Peyer's patch (tissue), 4 donors: ENCODE data around the gene SPINT1. TPM values are rescaled to one million over a fixed set of nuclear protein-coding genes. Genes with fewer than 3 reads are reported as not detected.

Experiments
- DNase-seq, 3 donors: peaks; one replicate each; pipeline ENCODE4 v3.0.0-alpha.2; 2017 to 2019
- H3K27ac ChIP-seq, 4 donors: fragments of 200-600 bp; sonication (generic); one replicate each; pipeline ENCODE4 v1.5.1; 2016 to 2019
- H3K27me3 ChIP-seq, 2 donors: fragments of 200-600 bp; sonication (generic); one replicate each; pipeline ENCODE4 v1.5.1; 2019
- H3K36me3 ChIP-seq, 3 donors: fragments of 200-600 bp; sonication (generic); one replicate each; pipeline ENCODE4 v1.5.1; 2016 to 2019
- H3K4me1 ChIP-seq, 4 donors: fragments of 200-600 bp; sonication (generic); one replicate each; pipeline ENCODE4 v1.5.1; 2016 to 2019
- H3K4me3 ChIP-seq, 4 donors: fragments of 200-600 bp; sonication (generic); 1 replicate in 3 of 4; 2 replicates in 1 of 4; pipeline ENCODE4 v1.5.1; 2016 to 2019; ENCODE audit warnings: mild to moderate bottlenecking in 1 of 4
- H3K9me3 ChIP-seq, 4 donors: fragments of 200-600 bp; sonication (generic); one replicate each; pipeline ENCODE4 v1.5.1; 2016 to 2019; ENCODE audit warnings: mild to moderate bottlenecking in 1 of 4
- CTCF ChIP-seq, 6 experiments: fragments of 450-650 bp in 4 of 6; fragments of 200-600 bp in 2 of 6; sonication (generic) in 1 of 6; IDR thresholded peaks; one replicate each; pipeline ENCODE4 v1.5.1; 2017 to 2019; ENCODE audit warnings: antibody characterized with exemption in 6 of 6, mild to moderate bottlenecking in 3 of 6, moderate library complexity in 1 of 6
- POLR2A ChIP-seq, 2 donors: fragments of 450-650 bp; IDR thresholded peaks; one replicate each; pipeline ENCODE4 v1.5.1; 2017; ENCODE audit warnings: antibody characterized with exemption in 2 of 2, mild to moderate bottlenecking in 2 of 2, moderate library complexity in 2 of 2
- total RNA-seq, 4 donors: library from RNA; depleted of rRNA; stranded (reverse); fragments of >200 nt; gene quantifications; one replicate each; pipeline ENCODE4 v1.1.0, GENCODE V29; 2016

SPINT1 gene
- total RNA-seq, 4 donors from 2014 or later: 103 to 991 (median 784) TPM

- no peak for TF ChIP-seq CTCF (IDR thresholded peaks at IDR 0.05)
- TF ChIP-seq POLR2A (IDR thresholded peaks at IDR 0.05): no peak
- Histone ChIP-seq H3K27ac (no peak overlapping the region), H3K4me3 (no peak overlapping the region), H3K36me3 (peaks cover 0 to 42% (median 0%) of the 10 kb centered on the region in 3 donors), H3K9me3 (no peaks in the 10 kb centered on the region), H3K27me3 (no peaks in the 10 kb centered on the region), H3K4me1 (peaks cover 0 to 14% (median 5%) of the 10 kb centered on the region in 4 donors)
- no peak for DNase-seq
Measured at GRCh38 chr15:40812721-40813425, 31.0 kb upstream of the SPINT1 start.

- H3K27me3 ChIP-seq: no peaks in the 10 kb centered on the region
- H3K4me1 ChIP-seq: no peaks in the 10 kb centered on the region
- no peak for TF ChIP-seq CTCF (IDR thresholded peaks at IDR 0.05)
- H3K36me3 ChIP-seq: peaks cover 0 to 34% (median 0%) of the 10 kb centered on the region in 3 donors
- H3K9me3 ChIP-seq: no peaks in the 10 kb centered on the region
- H3K27ac ChIP-seq: no peak overlapping the region
- no peak overlapping the region for H3K4me3 ChIP-seq
- DNase-seq: no peak
Measured at GRCh38 chr15:40815042-40815698, 28.7 kb upstream of the SPINT1 start.

DNA sequence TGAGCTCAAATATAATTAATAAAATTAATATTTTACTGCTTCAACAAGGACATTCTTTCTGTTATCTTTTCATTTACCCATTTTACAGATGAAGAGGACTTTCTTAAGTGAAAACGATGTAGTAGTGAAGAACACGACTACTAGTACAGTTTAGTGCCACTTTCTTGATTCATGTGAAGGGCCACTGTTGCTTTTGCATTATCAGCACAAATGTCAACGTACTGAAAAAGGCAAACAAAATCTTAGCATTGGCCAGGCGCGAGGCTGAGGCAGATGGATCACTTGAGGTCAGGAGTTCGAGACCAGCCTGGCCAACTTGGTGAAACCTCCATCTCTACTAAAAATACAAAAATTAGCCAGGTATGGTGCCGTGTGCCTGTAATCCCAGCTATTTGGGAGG lies 24.8 kb upstream of the SPINT1 start:
- H3K4me1 ChIP-seq: no peaks in the 10 kb centered on the region

DNA sequence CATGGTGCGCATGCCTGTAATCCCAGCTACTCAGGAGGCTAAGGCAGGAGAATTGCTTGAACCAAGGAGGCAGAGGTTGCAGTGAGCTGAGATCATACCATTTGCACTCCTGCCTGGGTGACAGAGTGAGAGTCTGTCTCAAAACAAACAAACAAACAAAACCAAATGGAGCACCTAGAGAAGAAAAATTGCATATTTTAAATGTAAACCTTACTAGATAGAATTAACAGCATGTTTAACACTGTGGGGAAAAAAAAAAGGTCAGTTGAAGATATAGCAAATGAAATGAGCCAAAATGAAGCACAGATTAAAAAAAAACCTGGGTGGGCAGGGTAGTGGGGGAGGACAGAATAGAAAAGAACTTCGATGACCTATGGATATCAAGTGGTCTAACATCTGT lies 22.7 kb upstream of the SPINT1 start:
- H3K36me3 ChIP-seq: no peaks in the 10 kb centered on the region
- H3K4me1 ChIP-seq: peaks cover 0 to 9% (median 2%) of the 10 kb centered on the region in 4 donors
- no peaks in the 10 kb centered on the region for H3K27me3 ChIP-seq
- H3K4me3 ChIP-seq: no peak overlapping the region
- H3K27ac ChIP-seq: no peak overlapping the region
- no peaks in the 10 kb centered on the region for H3K9me3 ChIP-seq
- TF ChIP-seq POLR2A (IDR thresholded peaks at IDR 0.05): no peak
- TF ChIP-seq CTCF (IDR thresholded peaks at IDR 0.05): no peak
- DNase-seq: no peak

More for the DNA sequence above, 24.8 kb upstream of the SPINT1 start:
- Histone ChIP-seq H3K27ac (no peak overlapping the region), H3K9me3 (no peaks in the 10 kb centered on the region), H3K4me3 (no peak overlapping the region), H3K27me3 (no peaks in the 10 kb centered on the region), H3K36me3 (peaks cover 0 to 12% (median 0%) of the 10 kb centered on the region in 3 donors)
- DNase-seq: no peak
- TF ChIP-seq CTCF (IDR thresholded peaks at IDR 0.05): no peak
- no peak for TF ChIP-seq POLR2A (IDR thresholded peaks at IDR 0.05)

GRCh38 chr15:40823572-40824343 lies 20.1 kb upstream of the SPINT1 start:
- DNase-seq: no peak
- TF ChIP-seq CTCF (IDR thresholded peaks at IDR 0.05): no peak
- TF ChIP-seq POLR2A (IDR thresholded peaks at IDR 0.05): no peak
- Histone ChIP-seq H3K36me3 (no peaks in the 10 kb centered on the region), H3K9me3 (no peaks in the 10 kb centered on the region), H3K27ac (no peak overlapping the region), H3K4me1 (peaks cover 0 to 9% (median 2%) of the 10 kb centered on the region in 4 donors), H3K27me3 (no peaks in the 10 kb centered on the region), H3K4me3 (no peak overlapping the region)
